Heart left ventricle (tissue), 13 donors: ENCODE data around the gene TRH.
"Not testable (repeated sequence)": the region's sequence is repeated elsewhere in the genome, so short reads cannot be mapped to it uniquely, and the experiment has no call there.

Source experiments
- POLR2A ChIP-seq, 2 donors: fragments of 450-650 bp; IDR thresholded peaks; one replicate each; pipeline ENCODE4 v1.6.1; 2017; ENCODE audit warnings: antibody characterized with exemption in 2 of 2, mild to moderate bottlenecking in 2 of 2, moderate library complexity in 2 of 2
- TF ChIP-seq, protein P1 (sequence below), 12 donors: fragments of 200-600 bp; sonication (generic) in 4 of 12; IDR thresholded peaks; one replicate each; pipeline versions ENCODE4 v1.5.0 to v1.8.0; 2018 to 2022; ENCODE audit warnings: antibody characterized with exemption in 12 of 12, mild to moderate bottlenecking in 5 of 12
- donor health status: ischemic (EF 13 %, LVEDD 7.1; RV severe dilation, severe dysfunction).
- donor health status: DM: no; HTN: yes; CAD: no.
- donor health status: DM: no; HTN: no; CAD: no.
- donor health status: ischemic (EF 25% LVEDD 6.9; RV normal size, moderate dysfunction).
- donor health status: ischemic (EF 25% LVEDD 5.7; RV mildly dilated, moderate dysfunction).
- donor health status: ischemic (EF 35%, LVEDD 5.7; RV mildly dilated, moderate dysfunction).
- donor health status: nonischemic (EF 11% LVEDD 7.7; RV severe dilation, severe dysfunction).
- donor health status: DM: yes; HTN: yes; CAD: no.
- donor health status: PGD.
- donor health status: ischemic (EF 29% LVEDD 5.4; RV normal size, mild dysfunction).
- donor health status: nonischemic (EF 23%, LVEDD 6.1; RV moderate dilation, normal function).

DNA sequence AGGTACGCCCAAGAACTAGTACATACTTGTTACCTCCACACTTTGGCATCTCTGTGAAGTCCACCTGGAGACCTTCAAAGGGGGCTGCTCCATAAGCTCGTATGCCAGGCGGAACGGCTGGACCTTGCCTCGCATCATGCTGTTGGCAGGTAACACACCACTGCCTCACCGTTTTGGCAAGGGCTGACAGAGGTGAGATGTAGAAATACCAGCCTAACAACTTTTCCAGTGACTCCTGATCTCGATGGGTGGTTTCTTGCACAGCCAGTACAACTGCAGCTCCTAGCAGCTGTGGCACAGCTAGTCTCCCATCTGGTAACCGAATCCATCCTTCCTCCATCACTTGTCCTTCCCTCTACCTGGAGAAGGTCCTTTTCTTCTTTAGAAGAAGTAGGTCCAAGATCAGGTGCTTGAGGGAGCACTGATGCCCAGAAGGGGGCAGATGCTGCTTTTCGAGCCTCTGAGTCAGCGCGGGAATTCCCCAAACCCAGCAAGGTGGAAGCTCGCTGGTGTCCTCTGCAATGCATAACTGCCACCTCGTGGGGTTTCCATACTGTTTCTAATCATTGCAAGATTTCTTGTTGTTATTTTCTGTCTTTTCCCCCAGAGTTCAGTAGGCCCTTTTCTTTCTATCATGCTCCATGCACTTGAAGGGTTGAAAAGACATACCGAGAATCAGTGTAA is 51.8 kb downstream of the TRH start:
- TF ChIP-seq, protein P1, sequence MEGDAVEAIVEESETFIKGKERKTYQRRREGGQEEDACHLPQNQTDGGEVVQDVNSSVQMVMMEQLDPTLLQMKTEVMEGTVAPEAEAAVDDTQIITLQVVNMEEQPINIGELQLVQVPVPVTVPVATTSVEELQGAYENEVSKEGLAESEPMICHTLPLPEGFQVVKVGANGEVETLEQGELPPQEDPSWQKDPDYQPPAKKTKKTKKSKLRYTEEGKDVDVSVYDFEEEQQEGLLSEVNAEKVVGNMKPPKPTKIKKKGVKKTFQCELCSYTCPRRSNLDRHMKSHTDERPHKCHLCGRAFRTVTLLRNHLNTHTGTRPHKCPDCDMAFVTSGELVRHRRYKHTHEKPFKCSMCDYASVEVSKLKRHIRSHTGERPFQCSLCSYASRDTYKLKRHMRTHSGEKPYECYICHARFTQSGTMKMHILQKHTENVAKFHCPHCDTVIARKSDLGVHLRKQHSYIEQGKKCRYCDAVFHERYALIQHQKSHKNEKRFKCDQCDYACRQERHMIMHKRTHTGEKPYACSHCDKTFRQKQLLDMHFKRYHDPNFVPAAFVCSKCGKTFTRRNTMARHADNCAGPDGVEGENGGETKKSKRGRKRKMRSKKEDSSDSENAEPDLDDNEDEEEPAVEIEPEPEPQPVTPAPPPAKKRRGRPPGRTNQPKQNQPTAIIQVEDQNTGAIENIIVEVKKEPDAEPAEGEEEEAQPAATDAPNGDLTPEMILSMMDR (IDR thresholded peaks at IDR 0.05), result not testable (repeated sequence)
- not testable (repeated sequence) for TF ChIP-seq POLR2A (IDR thresholded peaks at IDR 0.05)
